ENCODE measurements around the gene PPP6R3. TPM values are rescaled to one million over a fixed set of nuclear protein-coding genes. Genes with fewer than 3 reads are reported as not detected.

The PPP6R3 gene
- total and polyA plus RNA-seq, 8 donors = 19.5 to 236 (median 103) TPM

- Histone ChIP-seq H3K27me3 (no peaks in the 10 kb centered on the region), H3K36me3 (peaks cover 12 to 83% (median 75%) of the 10 kb centered on the region in 4 donors), H3K27ac (peak overlapping the region in 2 of 5 donors; percentile 24 to 52), H3K9me3 (no peaks in the 10 kb centered on the region), H3K4me1 (peaks cover 10 to 68% (median 41%) of the 10 kb centered on the region in 4 donors), H3K4me3 (no peak overlapping the region)
- TF ChIP-seq POLR2AphosphoS5 (IDR thresholded peaks at IDR 0.05) = no peak
- TF ChIP-seq, protein P1, sequence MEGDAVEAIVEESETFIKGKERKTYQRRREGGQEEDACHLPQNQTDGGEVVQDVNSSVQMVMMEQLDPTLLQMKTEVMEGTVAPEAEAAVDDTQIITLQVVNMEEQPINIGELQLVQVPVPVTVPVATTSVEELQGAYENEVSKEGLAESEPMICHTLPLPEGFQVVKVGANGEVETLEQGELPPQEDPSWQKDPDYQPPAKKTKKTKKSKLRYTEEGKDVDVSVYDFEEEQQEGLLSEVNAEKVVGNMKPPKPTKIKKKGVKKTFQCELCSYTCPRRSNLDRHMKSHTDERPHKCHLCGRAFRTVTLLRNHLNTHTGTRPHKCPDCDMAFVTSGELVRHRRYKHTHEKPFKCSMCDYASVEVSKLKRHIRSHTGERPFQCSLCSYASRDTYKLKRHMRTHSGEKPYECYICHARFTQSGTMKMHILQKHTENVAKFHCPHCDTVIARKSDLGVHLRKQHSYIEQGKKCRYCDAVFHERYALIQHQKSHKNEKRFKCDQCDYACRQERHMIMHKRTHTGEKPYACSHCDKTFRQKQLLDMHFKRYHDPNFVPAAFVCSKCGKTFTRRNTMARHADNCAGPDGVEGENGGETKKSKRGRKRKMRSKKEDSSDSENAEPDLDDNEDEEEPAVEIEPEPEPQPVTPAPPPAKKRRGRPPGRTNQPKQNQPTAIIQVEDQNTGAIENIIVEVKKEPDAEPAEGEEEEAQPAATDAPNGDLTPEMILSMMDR (IDR thresholded peaks at IDR 0.05) = no peak
- intact Hi-C loops (cut with DNase I; ENCODE audit: low total_unique reads) = no loop called here
- WGBS, 5 donors = 77 to 96% (median 86%) methylated on average over 4 of the region's 4 CpGs
- DNase-seq = no peak
Measured at GRCh38 chr11:68581439-68581838, 120.9 kb downstream of the PPP6R3 start.

DNA sequence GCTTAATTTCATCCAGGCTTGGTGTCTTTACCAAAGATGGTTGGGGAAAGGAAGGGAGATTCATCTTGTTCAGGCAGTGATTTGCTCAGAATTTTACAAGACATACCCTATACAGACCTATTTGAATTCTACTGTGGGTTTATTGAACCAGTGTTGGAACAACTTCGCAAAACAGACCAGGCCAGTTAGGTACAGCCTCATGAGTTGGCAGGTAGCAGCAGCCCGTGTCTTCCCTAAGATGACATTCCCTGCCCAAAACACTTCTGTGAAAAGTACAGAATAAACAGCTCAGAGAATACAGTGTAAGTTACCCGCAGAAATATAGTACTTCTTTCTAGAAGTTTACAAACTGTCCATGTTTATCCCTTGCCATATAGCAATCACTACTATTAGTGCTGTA is 121.3 kb downstream of the PPP6R3 start:
- Histone ChIP-seq H3K36me3 (peaks cover 16 to 83% (median 75%) of the 10 kb centered on the region in 4 donors), H3K4me3 (no peak overlapping the region), H3K4me1 (peaks cover 10 to 67% (median 40%) of the 10 kb centered on the region in 4 donors), H3K27me3 (no peaks in the 10 kb centered on the region), H3K27ac (peak overlapping the region in 2 of 5 donors; percentile 24 to 52), H3K9me3 (no peaks in the 10 kb centered on the region)
- 80 to 92% (median 88%) methylated on average over 3 of the region's 3 CpGs for WGBS, 5 donors
- DNase-seq = no peak
- intact Hi-C loops (cut with DNase I; ENCODE audit: low total_unique reads) = no loop called here
- TF ChIP-seq, protein P1 (IDR thresholded peaks at IDR 0.05) = no peak
- TF ChIP-seq EP300 (IDR thresholded peaks at IDR 0.05) (no peak), POLR2A (IDR thresholded peaks at IDR 0.05) (no peak), POLR2AphosphoS5 (IDR thresholded peaks at IDR 0.05) (no peak)

- H3K4me1 ChIP-seq = peaks cover 10 to 62% (median 37%) of the 10 kb centered on the region in 4 donors
- H3K27me3 ChIP-seq = no peaks in the 10 kb centered on the region
- no peak overlapping the region for H3K4me3 ChIP-seq
- 55 to 68% (median 67%) methylated on average over 8 of the region's 8 CpGs for WGBS, 5 donors
- H3K9me3 ChIP-seq = no peaks in the 10 kb centered on the region
- intact Hi-C loops (cut with DNase I; ENCODE audit: low total_unique reads) = no loop called here
- peak overlapping the region in 1 of 5 donors; percentile 24 for H3K27ac ChIP-seq
- TF ChIP-seq POLR2AphosphoS5 (IDR thresholded peaks at IDR 0.05) (no peak), EP300 (IDR thresholded peaks at IDR 0.05) (no peak), POLR2A (IDR thresholded peaks at IDR 0.05) (no peak)
- TF ChIP-seq, protein P1 (IDR thresholded peaks at IDR 0.05) = no peak
- peaks cover 16 to 83% (median 75%) of the 10 kb centered on the region in 4 donors for H3K36me3 ChIP-seq
- no peak for DNase-seq
Measured at GRCh38 chr11:68582416-68583040, 122.0 kb downstream of the PPP6R3 start.

GRCh38 chr11:68583041-68583446 is 122.5 kb downstream of the PPP6R3 start:
- H3K4me3 ChIP-seq = no peak overlapping the region
- TF ChIP-seq EP300 (IDR thresholded peaks at IDR 0.05) (no peak), POLR2A (IDR thresholded peaks at IDR 0.05) (no peak), POLR2AphosphoS5 (IDR thresholded peaks at IDR 0.05) (no peak)
- TF ChIP-seq, protein P1 (IDR thresholded peaks at IDR 0.05) = no peak
- 57 to 77% (median 62%) methylated on average over 2 of the region's 2 CpGs for WGBS, 5 donors
- H3K4me1 ChIP-seq = peaks cover 10 to 57% (median 34%) of the 10 kb centered on the region in 4 donors
- H3K9me3 ChIP-seq = no peaks in the 10 kb centered on the region
- no peak for DNase-seq
- no peaks in the 10 kb centered on the region for H3K27me3 ChIP-seq
- H3K36me3 ChIP-seq = peaks cover 16 to 83% (median 75%) of the 10 kb centered on the region in 4 donors
- H3K27ac ChIP-seq = no peak overlapping the region
- intact Hi-C loops (cut with DNase I; ENCODE audit: low total_unique reads) = no loop called here

All from stomach (tissue), 9 donors.